GM21825 (cell line): ENCODE measurements around the gene ZNF473.

ENCODE experiments used
- ATAC-seq: cut with Tn5 transposase; IDR thresholded peaks from one replicate; pipeline ENCODE4 v1.9.1; 2021; ENCODE audit warnings: mild to moderate bottlenecking, moderate library complexity; ENCODE audit not compliant: unreplicated experiment

The ZNF473 gene

DNA sequence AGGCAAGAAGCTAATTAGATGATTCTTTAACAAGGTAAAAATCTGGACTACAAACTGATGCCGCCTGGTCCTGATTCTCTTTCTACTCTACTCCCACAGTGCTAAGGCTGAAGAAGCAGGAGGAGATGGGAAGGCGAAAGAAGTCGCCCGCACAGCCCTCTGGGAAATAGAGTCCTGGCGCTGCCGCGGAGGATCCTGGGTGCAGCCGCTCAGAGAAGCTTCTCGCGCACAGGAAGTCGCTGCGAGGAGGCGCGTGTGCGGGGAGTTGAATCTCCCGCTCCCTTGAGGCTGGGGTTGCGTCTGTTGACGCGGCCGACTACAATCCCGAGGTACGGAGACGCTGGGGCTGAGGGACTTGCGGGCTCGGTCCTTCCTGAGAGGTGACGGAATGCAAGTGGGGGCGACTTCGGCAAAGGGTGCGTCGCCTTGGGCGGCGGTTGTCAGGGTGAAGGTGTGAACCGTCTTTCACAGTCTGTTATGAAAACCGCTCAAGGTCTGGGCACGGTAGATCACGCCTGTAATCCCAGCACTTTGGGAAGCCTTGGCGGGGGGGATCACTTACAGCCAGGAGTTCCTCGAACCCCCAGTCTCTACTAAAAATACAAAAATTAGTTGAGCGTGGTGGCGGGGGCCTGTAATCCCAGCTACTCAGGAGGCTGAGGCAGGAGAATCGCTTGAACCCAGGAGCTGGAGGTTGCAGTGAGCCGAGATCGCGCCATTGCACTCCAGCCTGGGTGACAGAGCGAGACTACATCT is at the start of gene ZNF473:
Gene ZNF473, plus strand, starts transcription at position 212 of the 756 bp plus-strand sequence. CDS start 5,078 bp downstream, outside the sequence.
- ATAC-seq: peak; percentile 60

DNA sequence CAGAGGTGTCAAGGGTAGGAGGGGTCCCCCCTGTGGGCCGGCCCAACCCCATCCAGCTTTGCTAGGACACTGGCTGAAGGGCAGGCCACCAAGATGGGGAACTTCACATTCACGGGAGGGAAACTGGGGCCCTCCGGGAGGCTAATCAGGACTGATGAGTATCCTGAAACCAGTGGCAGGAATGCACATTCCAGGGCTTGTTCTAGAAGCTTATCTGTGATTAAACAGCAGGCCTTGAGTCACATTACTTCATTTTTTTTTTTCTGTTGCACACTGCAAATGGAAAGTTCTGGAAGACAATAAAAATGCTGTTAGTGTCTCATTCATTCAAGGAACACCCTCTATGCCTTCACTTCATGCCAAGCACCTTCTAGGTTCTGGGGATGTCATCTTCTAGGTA is 49.3 kb upstream of the ZNF473 start:
- ATAC-seq: no peak

DNA sequence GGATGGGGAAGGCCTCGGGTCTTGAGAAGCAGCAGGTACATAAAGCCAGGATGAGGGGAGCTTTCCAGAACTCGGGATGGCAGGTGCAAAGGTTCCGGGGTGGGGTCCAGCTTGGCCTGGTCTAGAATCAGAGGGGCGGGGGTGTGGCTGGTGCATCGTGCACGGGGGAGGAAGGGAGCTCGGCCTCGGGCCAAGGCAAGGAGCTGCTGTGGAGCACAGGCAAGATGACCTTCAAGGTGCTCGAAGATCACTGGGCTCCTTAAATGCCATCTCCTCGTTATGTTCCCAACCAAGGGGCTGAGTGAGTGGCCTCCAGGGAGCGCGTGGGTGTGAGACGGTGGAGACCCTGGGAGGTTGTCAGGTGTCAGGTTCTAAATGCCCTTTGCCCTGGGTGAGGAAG is 48.7 kb upstream of the ZNF473 start:
- ATAC-seq: no peak

DNA sequence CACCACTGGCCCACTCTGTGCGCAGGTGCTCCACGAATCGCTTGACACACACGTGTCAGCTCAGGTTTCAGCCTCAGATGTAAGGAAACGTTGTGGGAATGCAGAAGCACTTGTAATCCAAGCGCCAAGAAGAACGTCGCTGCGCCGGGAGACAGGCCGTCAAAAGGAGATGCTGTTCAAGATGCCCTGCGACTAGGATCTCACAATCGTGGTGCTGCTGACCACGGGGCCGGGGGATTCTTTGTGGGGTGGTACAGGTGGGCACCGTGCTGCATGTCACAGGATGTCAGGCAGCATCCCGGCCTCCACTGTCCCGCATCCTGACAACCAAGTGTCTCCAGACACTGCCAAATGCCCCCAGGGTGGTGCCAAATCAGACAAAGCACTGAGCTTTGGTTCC is 47.9 kb upstream of the ZNF473 start:
- ATAC-seq: no peak

DNA sequence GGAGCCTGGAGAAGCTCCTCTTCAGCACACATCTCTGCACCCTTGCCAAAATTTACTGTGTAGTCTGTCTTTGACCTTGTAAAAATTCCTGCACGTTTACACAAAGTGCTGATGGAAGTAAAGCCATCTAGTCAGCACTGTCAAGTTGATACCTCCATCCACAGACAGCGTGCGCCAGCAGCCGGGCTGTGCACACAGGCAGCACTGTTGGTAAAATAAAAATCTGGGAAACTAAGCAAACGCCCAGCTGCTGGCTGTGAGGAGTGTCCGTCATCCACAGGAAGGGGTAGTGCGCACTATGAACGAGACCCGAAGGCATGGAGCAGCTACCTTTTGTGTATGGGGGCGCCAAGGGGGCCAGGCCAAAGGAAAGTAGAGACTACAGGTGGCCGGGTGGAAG is 47.5 kb upstream of the ZNF473 start:
- no peak for ATAC-seq

DNA sequence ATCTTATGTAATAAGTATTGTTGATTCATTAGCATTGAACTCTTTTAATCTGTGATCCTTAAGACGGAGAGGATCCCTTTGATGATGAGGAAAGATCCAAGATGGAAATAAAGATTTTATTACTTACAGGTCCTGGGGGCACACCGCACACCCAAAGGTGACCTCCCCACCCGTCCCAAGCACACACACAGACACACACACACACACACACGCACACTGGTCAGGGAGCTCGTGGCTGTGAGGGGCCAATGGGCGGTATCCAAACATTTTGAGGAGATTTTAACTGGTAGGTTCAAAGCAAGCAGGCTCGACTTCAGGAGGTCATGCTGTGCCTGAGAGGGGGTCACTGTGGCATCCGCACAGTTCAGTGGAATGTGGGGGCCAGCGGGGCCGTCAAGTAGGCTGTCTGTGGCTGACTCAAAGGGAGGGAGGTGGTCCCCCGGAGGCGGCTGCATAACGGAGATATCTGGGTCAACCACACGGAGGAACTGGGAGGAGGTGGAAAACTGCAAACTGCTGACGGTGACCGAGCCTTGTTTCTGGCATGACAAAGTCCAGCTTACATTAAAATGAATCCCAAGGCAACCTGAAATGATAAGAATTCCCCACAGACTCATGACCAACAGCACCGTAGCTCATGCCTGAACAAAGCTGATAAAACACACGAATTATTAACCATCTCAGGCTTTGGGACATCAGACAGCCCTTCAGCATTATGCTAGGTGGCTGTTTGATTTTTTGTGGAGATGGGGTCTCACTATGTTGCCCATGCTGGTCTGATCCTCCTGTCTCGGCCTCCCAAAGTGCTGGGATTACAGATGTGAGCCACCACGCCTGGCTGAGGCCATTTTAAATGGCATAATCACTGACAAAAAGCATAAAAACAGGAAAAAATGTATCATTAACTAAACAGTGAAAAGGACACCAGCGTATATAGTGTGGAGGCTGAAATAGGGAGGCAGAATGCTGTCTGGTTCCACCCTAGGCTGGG is 43.9 kb upstream of the ZNF473 start:
- ATAC-seq: no peak

DNA sequence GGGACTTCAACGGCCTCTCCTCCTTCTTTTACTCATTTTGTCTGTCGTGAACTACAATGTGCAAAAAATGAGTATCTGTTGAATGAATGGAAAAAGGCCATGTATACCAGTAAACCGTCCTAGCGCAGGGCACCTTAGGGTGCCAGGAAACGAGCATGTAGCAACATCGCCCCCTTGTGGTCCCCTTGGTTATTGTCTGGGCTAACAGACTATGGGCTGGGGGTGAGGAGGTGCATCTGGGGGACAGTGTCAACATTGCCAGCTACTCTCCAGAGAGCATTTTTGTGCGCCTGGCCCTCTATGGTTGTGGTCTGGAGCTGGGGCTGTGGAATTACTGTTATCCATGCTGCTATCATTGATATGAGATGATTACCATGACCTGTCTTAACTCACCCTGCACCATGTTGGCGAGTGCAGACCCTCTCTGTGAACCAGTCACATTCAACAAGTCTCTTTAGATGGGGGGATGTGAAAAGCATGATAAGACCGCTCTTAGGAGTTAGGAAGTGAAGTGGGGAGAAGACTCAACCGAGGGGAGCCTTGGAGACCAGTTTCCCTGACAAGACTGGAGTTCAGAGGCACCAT is 42.1 kb upstream of the ZNF473 start:
- ATAC-seq: no peak

DNA sequence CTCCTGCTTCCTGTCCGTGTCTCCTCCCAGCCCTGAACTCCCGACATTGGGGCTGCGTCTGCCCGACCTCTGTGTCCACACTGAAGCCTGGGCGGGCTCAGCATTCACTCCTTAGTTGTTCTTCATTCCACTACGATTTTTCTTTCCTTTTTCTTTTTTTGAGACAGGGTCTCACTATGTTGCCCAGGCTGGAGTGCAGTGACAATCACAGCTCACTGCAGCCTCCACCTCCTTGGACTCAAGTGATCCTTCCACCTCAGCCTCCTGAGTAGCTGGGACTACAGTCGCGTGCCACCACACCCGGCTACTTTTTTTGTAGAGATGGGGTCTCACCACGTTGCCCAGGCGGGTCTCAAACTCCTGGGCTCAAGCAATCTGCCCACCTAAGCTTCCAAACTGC is 41.3 kb upstream of the ZNF473 start:
- ATAC-seq: no peak

- no peak for ATAC-seq
Measured at GRCh38 chr19:49985871-49986270, 39.9 kb upstream of the ZNF473 start.

GRCh38 chr19:49986354-49986753 is 39.5 kb upstream of the ZNF473 start:
- no peak for ATAC-seq

DNA sequence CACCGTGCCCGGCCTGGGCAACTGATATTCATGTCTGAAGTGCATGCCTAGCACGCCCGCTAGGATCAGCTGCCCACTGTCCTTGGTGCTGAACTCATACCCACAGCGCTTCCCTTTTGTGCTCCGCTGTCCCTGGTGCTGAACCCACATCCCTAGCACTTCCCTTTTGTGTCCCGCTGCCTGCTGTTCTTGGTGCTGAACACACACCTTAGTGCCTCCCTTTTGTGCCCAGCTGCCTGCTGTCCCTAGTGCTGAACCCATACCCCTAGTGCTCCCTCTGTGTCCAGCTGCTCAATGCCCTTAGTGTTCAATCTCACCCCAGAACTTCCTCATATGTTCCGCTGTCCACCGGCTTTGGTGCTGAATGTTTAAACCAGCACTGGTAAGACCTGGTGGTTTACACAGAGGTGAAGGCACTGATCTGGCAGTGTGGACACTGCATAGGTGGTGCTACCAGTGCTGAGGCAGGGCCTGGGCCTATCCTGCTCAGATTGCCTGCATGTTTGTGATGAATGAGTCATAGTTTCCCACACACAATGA is 38.6 kb upstream of the ZNF473 start:
- no peak for ATAC-seq

GRCh38 chr19:49988007-49988406 is 37.8 kb upstream of the ZNF473 start:
- no peak for ATAC-seq

DNA sequence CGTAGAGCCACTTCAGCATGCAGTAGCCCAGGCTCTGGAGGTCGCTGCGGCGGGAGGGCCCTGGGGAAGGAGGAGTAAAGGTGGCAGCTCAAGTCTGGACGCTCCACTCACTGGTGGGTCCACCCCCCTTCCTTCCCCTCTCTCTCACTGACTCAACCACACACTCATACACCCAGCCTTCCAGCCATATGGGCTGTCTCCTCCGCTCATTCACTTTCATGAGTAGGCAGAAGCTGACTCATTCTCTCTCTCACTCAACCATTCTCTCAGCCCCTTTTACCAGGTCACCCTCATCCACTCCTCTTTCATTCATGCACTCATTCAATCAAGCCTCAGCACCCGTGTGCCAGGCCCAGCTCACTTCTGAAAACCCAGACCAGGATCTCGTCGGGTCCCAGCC is 37.4 kb upstream of the ZNF473 start:
- ATAC-seq: no peak

DNA sequence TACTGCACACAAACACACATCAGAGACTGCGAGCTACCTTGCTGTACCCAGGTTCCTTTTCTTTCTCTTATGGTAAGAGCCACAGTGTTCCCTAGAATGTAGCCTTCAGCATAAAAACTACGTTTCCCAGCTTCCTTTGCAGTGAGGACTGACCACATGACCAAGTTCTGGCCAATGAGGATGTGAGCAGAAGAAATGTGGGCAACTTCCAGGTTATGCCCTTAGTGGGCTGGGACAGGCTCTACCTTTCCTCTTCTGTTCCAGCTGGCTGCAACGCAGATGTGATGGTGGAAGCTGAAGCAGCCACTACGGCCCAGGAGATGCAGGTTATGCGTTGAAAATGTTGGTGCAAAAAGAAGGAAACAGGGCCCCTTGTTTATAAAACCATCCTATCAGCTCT is 28.1 kb upstream of the ZNF473 start:
- ATAC-seq: no peak

- ATAC-seq: no peak
Measured at GRCh38 chr19:49999371-50000010, 26.3 kb upstream of the ZNF473 start.

GRCh38 chr19:50000038-50000840 is 25.6 kb upstream of the ZNF473 start:
- ATAC-seq: no peak

- ATAC-seq: no peak
Measured at GRCh38 chr19:50000841-50001557, 24.8 kb upstream of the ZNF473 start.

- no peak for ATAC-seq
Measured at GRCh38 chr19:50001775-50002174, 24.0 kb upstream of the ZNF473 start.

GRCh38 chr19:50002386-50002960 is 23.3 kb upstream of the ZNF473 start:
- no peak for ATAC-seq
